ENCODE measurements around the gene PCCB.
"Not testable (repeated sequence)": the region's sequence is repeated elsewhere in the genome, so short reads cannot be mapped to it uniquely, and the experiment has no call there.

The PCCB gene

GRCh38 chr3:136250059-136250902 is at the start of gene PCCB:
Gene PCCB (plus strand): TSS chr3:136250340. CDS start chr3:136250376, 36 bp downstream.
- peak; percentile 90 for DNase-seq

DNA sequence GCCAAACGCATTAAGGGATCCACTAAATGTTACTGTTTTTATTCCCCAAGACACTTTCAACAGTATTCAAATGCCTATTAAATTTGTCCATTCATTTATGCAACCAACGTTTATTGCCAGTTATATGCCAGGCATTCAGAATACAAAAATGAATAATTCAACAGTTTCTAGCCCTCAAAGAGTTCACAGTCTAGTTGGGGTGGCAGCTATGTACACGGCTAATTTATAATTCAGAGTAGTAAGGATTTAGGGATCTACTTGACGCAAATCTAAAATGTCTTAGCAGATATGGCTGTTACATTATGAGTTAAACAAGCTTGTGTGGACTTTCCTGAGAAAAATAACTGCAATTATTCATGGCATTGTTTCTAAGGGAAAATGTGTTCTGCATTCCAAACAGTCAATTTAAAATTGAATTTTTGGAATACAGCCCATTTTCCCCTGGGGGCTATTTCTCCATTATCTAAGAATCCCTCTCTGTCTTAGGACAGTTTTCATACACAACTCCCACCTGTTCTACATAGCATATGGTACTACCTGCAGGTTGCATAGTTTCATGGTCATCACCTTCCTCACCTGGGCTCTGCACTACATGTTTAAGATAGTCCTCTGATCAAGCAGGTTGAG is 42.5 kb upstream of the PCCB start:
- no peak for DNase-seq

DNA sequence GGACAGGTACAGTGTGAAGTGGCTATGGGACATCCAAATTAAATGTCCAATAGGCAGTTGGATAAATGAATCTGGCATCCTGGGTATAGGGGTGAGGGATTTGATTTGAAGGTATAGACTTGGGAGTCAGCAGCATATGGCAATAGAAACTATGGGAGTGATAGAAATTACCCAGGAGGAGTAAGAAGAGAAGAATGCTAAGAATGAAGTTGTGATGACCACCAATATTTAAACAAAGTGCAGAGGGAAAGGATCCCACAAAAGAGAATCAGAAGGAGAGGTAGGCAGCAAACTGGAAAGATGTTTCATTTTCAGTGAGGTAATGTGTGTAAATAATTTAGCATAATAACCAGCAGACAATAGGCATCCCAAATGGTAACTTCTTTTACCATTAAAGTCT is 40.2 kb upstream of the PCCB start:
- DNase-seq = no peak

GRCh38 chr3:136211547-136211946 is 38.6 kb upstream of the PCCB start:
- no peak for DNase-seq

DNA sequence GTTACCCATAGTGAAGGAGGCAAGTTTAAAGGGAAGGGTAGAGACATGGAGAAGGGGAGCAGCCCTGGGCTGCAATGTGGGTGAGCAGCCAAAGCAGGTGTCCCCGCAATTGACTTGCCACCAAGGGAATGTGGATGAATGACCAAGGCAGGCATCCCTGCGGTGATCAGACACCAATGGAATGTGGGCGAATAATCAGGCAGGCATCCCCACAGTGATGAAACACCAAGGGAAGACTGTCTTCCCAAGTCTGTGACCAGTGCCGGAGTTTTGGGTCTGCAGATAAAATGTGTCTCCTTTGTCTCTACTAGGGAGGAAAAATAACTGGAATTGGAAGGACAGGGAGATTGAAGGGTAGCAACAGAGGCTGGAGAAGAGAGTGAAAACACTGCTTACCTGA is 27.4 kb upstream of the PCCB start:
- DNase-seq = not testable (repeated sequence)

- DNase-seq = no peak
Measured at GRCh38 chr3:136232413-136232812, 17.7 kb upstream of the PCCB start.

DNA sequence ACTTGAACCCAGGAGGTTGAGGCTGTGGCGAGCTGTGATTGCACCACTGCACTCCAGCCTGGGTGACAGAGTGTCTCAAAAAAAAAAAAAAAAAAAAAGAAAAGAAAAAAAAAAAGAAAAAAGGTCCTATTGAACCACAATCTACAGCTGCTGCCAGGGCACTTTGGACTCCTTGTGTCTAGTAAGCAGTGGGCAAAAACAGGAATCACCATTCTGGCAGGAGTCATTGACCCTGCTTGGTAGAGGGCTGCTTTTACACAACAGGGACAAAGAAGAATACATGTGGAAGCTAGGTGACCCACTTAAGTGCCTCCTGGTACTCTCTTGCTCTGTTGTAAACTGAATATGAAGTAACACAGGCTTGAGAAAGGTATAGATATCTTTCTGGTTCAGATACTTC is 14.6 kb upstream of the PCCB start:
- DNase-seq = no peak

DNA sequence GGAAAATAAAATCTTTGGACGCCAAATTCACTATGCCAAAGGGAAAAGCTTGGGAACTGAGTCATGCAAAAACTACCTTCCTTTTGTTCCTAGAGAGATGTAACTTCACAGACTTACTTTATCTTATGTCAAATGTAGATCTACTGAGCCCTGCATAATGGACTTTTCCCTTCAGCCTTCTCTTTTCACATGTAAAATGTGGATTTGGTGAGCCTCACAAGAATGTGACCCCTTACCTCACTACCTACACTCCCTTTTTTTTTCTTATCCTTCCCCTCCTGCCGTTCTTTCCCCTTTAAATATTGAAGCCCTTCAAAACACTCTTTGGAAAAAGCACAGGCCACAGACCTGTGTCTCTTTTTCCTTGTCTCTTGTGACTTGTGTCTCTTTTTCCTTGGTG is 14.0 kb upstream of the PCCB start:
- no peak for DNase-seq

DNA sequence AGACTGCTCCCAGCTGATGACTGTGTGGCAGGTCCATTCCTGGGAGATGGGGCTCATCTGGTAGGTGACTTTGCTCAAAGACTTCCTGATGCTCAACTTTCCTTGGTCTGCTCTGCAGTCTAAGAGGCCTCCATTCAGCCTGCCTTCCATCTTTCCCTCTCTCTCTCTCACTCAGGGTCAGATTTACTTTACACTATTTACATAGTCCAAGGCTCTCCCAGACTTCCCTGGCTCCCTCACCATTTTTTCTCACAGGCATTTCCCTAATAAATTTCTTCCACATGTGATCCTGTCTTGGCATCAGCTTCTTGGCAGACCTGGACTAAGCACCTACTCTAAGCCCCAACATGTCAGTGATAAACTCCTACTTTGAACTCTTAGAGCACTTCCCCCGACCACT is 13.0 kb upstream of the PCCB start:
- DNase-seq = no peak

DNA sequence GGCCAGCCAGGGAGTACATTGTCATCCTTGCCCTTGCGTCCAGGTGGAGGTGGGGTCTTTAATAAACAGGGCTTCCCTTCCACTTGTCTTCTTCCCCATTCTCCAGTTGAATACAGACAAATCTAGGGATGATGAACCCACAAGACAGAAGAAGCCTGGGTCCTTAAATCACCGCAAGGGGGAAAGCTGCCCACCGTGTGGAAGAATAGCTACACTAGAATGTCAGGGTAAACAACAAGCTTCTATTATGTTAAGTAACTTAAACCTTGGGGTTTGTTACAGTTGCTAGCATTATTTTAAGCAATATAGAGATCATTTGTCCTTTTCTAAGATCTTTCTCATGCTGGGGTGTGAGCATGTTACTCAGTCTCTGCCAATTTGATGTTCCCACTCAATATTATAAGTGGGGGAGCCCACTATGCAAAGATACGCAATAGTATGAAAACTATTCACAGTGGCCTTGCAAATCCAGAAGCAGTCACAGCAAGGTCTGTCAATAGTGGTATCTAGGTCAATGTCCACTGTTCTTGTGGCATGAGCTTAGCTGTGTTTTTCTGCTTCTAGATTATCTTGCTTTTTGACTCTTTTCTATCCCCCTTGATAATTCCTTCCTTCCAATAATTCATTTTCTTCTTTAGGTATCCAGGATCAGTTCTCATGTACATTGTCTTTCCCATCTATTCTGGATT is 12.0 kb upstream of the PCCB start:
- no peak for DNase-seq

DNA sequence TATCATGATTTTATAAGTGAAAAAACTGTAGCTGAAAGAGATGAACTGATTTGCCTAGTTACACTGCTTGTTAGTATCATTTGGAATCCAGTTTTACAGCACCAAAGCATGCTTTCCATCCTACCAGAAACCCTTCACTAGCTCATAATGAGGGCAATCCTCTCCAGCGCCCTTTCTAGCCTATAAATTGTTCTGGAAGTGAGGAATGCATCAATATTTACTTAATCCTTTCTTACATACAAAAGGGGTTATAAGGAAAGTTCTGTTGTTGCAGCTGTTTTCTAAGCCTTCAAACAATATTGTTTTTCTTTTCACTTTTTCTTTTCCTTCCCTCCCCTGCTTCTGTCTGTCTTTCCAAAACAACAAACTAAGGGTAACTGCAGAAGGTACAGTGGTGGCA is 11.0 kb upstream of the PCCB start:
- no peak for DNase-seq

DNA sequence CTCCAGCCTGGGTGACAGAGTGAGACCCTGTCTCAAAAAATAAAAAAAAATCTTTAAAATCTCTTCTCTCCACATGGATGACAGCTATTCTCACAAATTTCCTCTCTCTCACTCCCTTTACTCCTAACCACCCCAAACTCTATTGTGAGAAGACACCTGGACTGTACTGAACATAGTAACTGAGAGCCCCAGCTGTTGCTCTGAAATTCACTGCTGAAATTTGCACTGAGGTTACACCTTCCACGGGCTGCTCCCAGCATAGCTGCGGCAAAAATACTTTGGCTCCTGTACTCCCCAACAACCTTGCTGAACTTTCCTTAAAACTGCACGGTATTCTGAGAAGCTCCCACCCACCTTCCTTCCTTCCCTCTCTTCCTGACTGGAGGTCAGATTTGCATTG is 4.4 kb upstream of the PCCB start:
- DNase-seq = no peak

DNA sequence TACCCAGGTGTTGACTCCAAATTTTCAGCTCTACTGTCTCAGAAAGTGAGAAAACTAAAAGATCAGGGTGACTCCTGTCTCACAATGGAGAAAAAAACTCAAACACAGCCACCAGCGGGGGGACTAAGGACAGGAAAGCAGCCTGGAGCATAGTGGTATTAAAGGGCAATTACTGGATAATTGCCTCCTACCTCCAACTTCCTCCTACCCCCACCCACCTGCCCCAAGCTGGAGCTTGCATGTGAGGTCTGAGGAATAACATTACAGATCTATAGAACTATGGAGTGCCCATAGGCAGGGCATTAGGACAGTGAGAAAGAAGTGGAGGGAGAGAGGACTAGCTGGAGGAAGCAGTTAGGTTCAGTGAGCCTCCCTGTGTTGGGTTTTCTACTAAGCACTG is 2.7 kb upstream of the PCCB start:
- DNase-seq = no peak

DNA sequence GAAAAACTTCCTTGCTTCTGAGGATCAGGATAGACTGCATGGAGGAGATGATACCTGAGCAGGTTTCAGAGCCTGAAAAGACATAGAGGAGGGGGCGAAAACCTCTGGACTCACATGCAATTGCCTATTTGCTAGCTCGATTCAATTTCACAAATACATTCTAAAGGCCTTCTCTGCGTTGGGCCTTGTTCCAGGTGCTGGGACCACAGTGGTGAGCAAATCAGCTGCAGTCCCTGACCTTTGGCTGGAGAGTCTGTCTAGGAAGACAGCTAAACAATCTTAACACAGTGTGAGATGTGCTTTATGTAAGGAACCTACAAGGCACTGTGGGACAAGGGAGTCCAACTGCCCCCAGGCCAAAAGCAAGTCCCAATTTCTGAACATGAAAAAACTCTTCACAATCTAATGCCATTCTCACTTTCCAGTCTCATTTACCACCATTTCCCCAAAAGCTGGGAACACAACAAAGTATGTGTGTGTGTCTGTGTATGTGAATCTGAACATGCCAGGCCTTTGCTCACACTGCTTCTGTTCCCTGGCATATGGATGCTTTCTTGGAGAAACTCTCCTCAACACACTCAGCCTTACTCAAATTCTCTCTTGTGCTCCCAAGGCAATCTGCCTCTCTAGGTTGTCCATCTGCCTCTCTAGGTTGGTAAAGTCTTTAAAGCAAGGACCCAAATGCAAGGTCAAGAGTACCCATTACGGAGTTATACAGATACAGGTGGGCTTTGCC is 2.1 kb upstream of the PCCB start:
- no peak for DNase-seq

GRCh38 chr3:136249091-136249490 is 1.0 kb upstream of the PCCB start:
- no peak for DNase-seq

- DNase-seq = no peak
Measured at GRCh38 chr3:136249593-136249992, 547 bp upstream of the PCCB start.

DNA sequence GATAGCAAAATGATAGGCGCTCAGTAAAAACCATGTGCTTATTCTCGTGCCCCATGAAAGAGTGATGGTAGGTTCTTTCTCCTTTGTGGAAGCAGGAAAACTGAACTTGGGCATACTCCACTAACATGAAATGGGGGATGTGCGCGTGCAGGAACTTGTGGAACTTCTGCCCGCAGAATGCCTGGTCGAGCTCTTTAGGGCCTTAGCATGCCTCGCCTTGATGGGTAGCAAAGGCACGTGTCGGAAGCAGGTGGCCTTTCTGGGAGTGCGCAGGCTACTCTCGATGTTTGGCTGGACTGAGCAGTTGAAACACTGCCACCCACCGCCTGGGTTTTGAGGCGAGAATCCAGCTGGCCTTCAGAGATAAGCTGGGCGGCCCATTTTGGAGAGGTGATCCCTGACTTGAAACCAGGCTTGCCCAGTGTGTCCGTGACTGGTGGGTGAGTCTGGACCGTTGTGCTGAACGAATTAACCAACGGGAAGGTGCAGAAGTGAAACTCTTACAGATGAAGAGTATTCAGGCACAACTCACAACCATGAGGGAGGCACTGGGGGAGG is 842 bp downstream of the PCCB start:
- peak in 1 of 2 experiments; percentile 59 for DNase-seq

DNA sequence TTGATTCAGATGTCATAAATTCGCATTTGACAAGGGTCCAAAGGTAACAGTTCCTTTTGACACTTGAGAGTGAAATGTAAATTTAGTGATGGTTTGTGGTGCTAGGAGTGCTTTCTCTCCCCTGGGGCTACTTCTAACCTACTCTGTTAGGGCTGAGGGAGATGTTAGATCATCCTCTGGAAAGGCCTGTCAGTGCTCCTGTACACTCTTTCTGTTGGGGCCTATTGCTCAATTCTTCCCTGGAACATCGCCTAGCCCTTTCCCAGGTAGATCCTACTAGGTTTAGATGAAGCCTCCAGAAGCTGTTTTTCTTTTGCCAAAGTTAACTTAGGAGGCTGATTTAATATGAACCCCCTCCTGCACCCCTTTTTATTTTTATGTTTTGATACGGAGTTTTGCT is 1.4 kb downstream of the PCCB start:
- DNase-seq = peak in 1 of 2 experiments; percentile 28

- DNase-seq = no peak
Measured at GRCh38 chr3:136255672-136256406, 5.7 kb downstream of the PCCB start.

GRCh38 chr3:136258199-136258598 is 8.1 kb downstream of the PCCB start:
- DNase-seq = no peak

- no peak for DNase-seq
Measured at GRCh38 chr3:136261826-136262225, 11.7 kb downstream of the PCCB start.

DNA sequence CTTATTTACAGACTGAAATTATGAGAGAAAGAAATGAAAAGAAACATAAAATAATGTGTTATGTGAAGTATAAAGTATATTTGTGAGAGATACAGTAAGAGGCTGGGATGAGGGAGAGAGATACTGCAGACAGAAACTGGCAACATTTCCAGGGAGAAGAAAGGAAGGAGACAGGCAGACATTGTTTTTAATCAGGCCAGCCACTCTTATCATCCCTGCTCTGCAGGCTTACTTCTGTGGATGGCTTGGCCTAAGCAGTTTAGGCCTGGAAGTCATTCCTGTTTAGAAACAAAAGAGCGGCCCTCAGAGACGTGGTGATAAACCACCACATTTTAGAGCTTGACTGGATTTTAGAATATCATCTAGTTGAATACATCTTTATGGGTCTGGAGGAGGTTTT is 12.4 kb downstream of the PCCB start:
- no peak for DNase-seq

Data from NCI-H187 (cell line).